GM23338 (cell line): Measurements from ENCODE around the gene VPS41. TPM values are rescaled to one million over a fixed set of nuclear protein-coding genes. Genes with fewer than 3 reads are reported as not detected.

Experiments used
- ATAC-seq: fragments of 200-7000 bp; cut with Tn5 transposase; 3 replicates; pipeline ENCODE4 v1.9.1; 2020
- DNase-seq: peaks from one replicate; pipeline ENCODE4 v3.0.0-alpha.2; 2015; ENCODE audit warnings: low spot score
- H2AFZ ChIP-seq: fragments of 200-600 bp; sonication (generic); 2 replicates; pipeline ENCODE4 v1.8.0; 2016; ENCODE audit warnings: antibody characterized with exemption, mild to moderate bottlenecking, moderate library complexity
- H3F3A ChIP-seq: fragments of 200-600 bp; sonication (generic); replicated peaks from 2 replicates; pipeline ENCODE4 v1.8.0; 2017; ENCODE audit warnings: antibody characterized with exemption, mixed run types, low read depth
- H3K27ac ChIP-seq: fragments of 200-600 bp; sonication (generic); 2 replicates; pipeline ENCODE4 v1.6.1; 2016; ENCODE audit warnings: low read depth
- H3K27me3 ChIP-seq: fragments of 200-600 bp; sonication (generic); 2 replicates; pipeline ENCODE4 v1.8.0; 2016; ENCODE audit warnings: mild to moderate bottlenecking, mixed run types, moderate library complexity; ENCODE audit not compliant: insufficient read depth
- H3K36me3 ChIP-seq: fragments of 200-600 bp; sonication (generic); 2 replicates; pipeline ENCODE4 v1.8.0; 2016; ENCODE audit warnings: mild to moderate bottlenecking; ENCODE audit not compliant: insufficient read depth
- H3K4me1 ChIP-seq: fragments of 200-600 bp; sonication (generic); 2 replicates; pipeline ENCODE4 v1.8.0; 2016; ENCODE audit warnings: mild to moderate bottlenecking, moderate library complexity; ENCODE audit not compliant: insufficient read depth
- H3K4me2 ChIP-seq: fragments of 200-600 bp; sonication (generic); 2 replicates; pipeline ENCODE4 v1.7.1; 2017; ENCODE audit warnings: mixed run types
- H3K4me3 ChIP-seq: fragments of 200-600 bp; sonication (generic); 2 replicates; pipeline ENCODE4 v1.6.1; 2016; ENCODE audit warnings: mixed run types
- H3K79me2 ChIP-seq: fragments of 200-600 bp; sonication (generic); replicated peaks from 2 replicates; pipeline ENCODE4 v1.8.0; 2017; ENCODE audit warnings: mild to moderate bottlenecking; ENCODE audit not compliant: insufficient read depth
- H3K9me2 ChIP-seq: fragments of 200-600 bp; sonication (generic); 2 replicates; pipeline ENCODE4 v1.8.0; 2017; ENCODE audit not compliant: insufficient read depth
- H4K20me1 ChIP-seq: fragments of 200-600 bp; sonication (generic); replicated peaks from 2 replicates; pipeline ENCODE4 v1.8.0; 2017; ENCODE audit warnings: mild to moderate bottlenecking; ENCODE audit not compliant: insufficient read depth
- H3K27ac Mint-ChIP-seq: 2 replicates; pipeline ENCODE4 v1.8.0; 2020; ENCODE audit warnings: inconsistent platforms, mild to moderate bottlenecking, moderate library complexity, mixed read lengths
- H3K27me3 Mint-ChIP-seq: 3 replicates; pipeline ENCODE4 v1.8.0; 2022; ENCODE audit warnings: low read depth, mild to moderate bottlenecking, moderate library complexity, mixed read lengths, inconsistent platforms; ENCODE audit not compliant: insufficient read depth, poor library complexity
- H3K36me3 Mint-ChIP-seq: 3 replicates; pipeline ENCODE4 v1.8.0; 2021; ENCODE audit warnings: low read depth, mild to moderate bottlenecking, inconsistent platforms, moderate library complexity, mixed read lengths
- H3K4me1 Mint-ChIP-seq: 3 replicates; pipeline ENCODE4 v1.8.0; 2020; ENCODE audit warnings: mild to moderate bottlenecking, inconsistent platforms, mixed read lengths
- H3K4me3 Mint-ChIP-seq: 3 replicates; pipeline ENCODE4 v1.8.0; 2021; ENCODE audit warnings: moderate library complexity, mild to moderate bottlenecking, inconsistent platforms, mixed read lengths
- H3K9me3 Mint-ChIP-seq: 3 replicates; pipeline ENCODE4 v1.8.0; 2020; ENCODE audit warnings: moderate library complexity, mild to moderate bottlenecking, inconsistent platforms, mixed read lengths
- CREB1 ChIP-seq: fragments of 250-450 bp; sonication (Bioruptor Pico); IDR thresholded peaks from 2 replicates; pipeline ENCODE4 v1.5.0; 2020; ENCODE audit warnings: low read depth, mild to moderate bottlenecking, moderate library complexity
- EZH2 ChIP-seq: fragments of 200-600 bp; sonication (generic); IDR thresholded peaks from one replicate; pipeline ENCODE4 v1.8.0; 2017; ENCODE audit warnings: antibody characterized with exemption, mild to moderate bottlenecking, low read depth; ENCODE audit not compliant: unreplicated experiment
- EZH2phosphoT487 ChIP-seq: fragments of 200-600 bp; sonication (generic); IDR thresholded peaks from one replicate; pipeline ENCODE4 v1.8.1; 2018; ENCODE audit warnings: antibody characterized with exemption; ENCODE audit not compliant: unreplicated experiment
- JUNB ChIP-seq: IDR thresholded peaks from one replicate; pipeline ENCODE4 v1.6.1; 2016; ENCODE audit warnings: antibody characterized with exemption; ENCODE audit not compliant: unreplicated experiment
- NANOG ChIP-seq: IDR thresholded peaks from 2 replicates; pipeline ENCODE4 v1.6.1; 2016; ENCODE audit warnings: antibody characterized with exemption, borderline replicate concordance
- POLR2AphosphoS5 ChIP-seq: IDR thresholded peaks from 2 replicates; pipeline ENCODE4 v1.6.1; 2016; ENCODE audit warnings: antibody characterized with exemption, low read depth
- STAT1 ChIP-seq: IDR thresholded peaks from one replicate; pipeline ENCODE4 v1.6.1; 2016; ENCODE audit warnings: antibody characterized with exemption; ENCODE audit not compliant: unreplicated experiment
- ZNF114 ChIP-seq: fragments of 250-450 bp; sonication (Bioruptor Pico); IDR thresholded peaks from 2 replicates; pipeline ENCODE4 v1.5.0; 2020; ENCODE audit warnings: mild to moderate bottlenecking, moderate library complexity
- ZNF331 ChIP-seq: fragments of 250-450 bp; sonication (Bioruptor Pico); IDR thresholded peaks from 2 replicates; pipeline ENCODE4 v1.5.0; 2020; ENCODE audit warnings: low read depth, mild to moderate bottlenecking, moderate library complexity
- polyA plus RNA-seq: library from polyadenylated mRNA; unstranded; fragments of >200 nt; fragmentation: Nextera tagmentation; extraction: Ambion mirVana; gene quantifications from 2 replicates; pipeline ENCODE4 v1.2.1, GENCODE V29; 2016
- total RNA-seq: library from RNA; depleted of rRNA; stranded (reverse); fragments of >200 nt; shearing (Covaris generic); gene quantifications from 2 replicates; pipeline ENCODE4 v1.2.3, GENCODE V29; 2014
- TF ChIP-seq, protein P1 (sequence below): IDR thresholded peaks from 2 replicates; pipeline ENCODE4 v1.6.1; 2016; ENCODE audit warnings: antibody characterized with exemption
- TF ChIP-seq, protein P2 (sequence below): IDR thresholded peaks from one replicate; pipeline ENCODE4 v1.6.1; 2018; ENCODE audit warnings: antibody characterized with exemption; ENCODE audit not compliant: unreplicated experiment
- TF ChIP-seq, protein P3 (sequence below): fragments of 250-450 bp; sonication (Bioruptor Pico); IDR thresholded peaks from 2 replicates; pipeline ENCODE4 v1.5.0; 2020; ENCODE audit warnings: mild to moderate bottlenecking, moderate library complexity
- TF ChIP-seq, protein P4 (sequence below), 2 experiments: fragments of 200-600 bp in 1 of 2; sonication (generic) in 1 of 2; conservative IDR thresholded peaks; 2 replicates each; pipeline versions ENCODE4 v1.5.1 to v1.6.1; 2016 to 2017; ENCODE audit warnings: antibody characterized with exemption in 2 of 2, low read depth in 2 of 2, mild to moderate bottlenecking in 2 of 2, moderate library complexity in 1 of 2

VPS41 gene
- total and polyA plus RNA-seq, 2 experiments from 2014 or later, result 20.2 to 41.2 TPM

DNA sequence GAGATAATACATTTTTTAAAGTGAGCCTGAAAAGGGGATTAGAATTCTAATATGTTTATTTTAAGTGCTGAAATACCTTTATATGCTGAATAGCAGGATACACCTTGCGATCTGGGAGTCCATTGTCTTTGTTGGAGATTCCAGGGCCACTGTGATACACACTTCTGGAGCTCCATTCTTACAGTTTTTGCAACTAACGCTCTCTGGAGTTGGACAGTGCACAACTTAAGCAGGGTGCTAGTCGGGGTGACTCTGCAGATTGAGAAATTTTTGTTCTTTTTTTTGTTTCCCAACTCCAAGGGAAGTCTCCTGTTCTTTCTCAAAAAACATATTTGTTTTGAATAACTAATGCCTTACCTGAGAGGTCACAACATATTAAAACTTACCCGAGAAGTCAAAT, 45.0 kb upstream of the VPS41 start:
- ATAC-seq (no peak), DNase-seq (no peak)
- Histone ChIP-seq H3K36me3 (no peaks in the 10 kb centered on the region), H2AFZ (no peak overlapping the region), H3K27me3 (no peaks in the 10 kb centered on the region), H3K4me1 (no peaks in the 10 kb centered on the region), H4K20me1 (no peaks in the 10 kb centered on the region), H3K9me2 (no peaks in the 10 kb centered on the region), H3K27ac (no peak overlapping the region), H3K4me2 (no peak overlapping the region), H3K4me3 (no peak overlapping the region), H3F3A (no peaks in the 10 kb centered on the region), H3K79me2 (no peaks in the 10 kb centered on the region)
- Mint-ChIP-seq H3K4me3 (no peak overlapping the region), H3K4me1 (0 out of 3 replicates have a peak, but pooled peaks cover 2% of the 10 kb centered on the region), H3K27ac (no peak overlapping the region), H3K27me3 (peaks cover 4% of the 10 kb centered on the region), H3K9me3 (no peaks in the 10 kb centered on the region), H3K36me3 (no peaks in the 10 kb centered on the region)
- TF ChIP-seq EZH2phosphoT487 (no peak), JUNB (no peak), EZH2 (no peak), STAT1 (no peak), POLR2AphosphoS5 (no peak), CREB1 (no peak), ZNF331 (no peak), ZNF114 (CRISPR knock-in tag) (no peak), NANOG (no peak)
- TF ChIP-seq, protein P1, sequence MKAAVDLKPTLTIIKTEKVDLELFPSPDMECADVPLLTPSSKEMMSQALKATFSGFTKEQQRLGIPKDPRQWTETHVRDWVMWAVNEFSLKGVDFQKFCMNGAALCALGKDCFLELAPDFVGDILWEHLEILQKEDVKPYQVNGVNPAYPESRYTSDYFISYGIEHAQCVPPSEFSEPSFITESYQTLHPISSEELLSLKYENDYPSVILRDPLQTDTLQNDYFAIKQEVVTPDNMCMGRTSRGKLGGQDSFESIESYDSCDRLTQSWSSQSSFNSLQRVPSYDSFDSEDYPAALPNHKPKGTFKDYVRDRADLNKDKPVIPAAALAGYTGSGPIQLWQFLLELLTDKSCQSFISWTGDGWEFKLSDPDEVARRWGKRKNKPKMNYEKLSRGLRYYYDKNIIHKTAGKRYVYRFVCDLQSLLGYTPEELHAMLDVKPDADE, result no peak
- TF ChIP-seq, protein P2, sequence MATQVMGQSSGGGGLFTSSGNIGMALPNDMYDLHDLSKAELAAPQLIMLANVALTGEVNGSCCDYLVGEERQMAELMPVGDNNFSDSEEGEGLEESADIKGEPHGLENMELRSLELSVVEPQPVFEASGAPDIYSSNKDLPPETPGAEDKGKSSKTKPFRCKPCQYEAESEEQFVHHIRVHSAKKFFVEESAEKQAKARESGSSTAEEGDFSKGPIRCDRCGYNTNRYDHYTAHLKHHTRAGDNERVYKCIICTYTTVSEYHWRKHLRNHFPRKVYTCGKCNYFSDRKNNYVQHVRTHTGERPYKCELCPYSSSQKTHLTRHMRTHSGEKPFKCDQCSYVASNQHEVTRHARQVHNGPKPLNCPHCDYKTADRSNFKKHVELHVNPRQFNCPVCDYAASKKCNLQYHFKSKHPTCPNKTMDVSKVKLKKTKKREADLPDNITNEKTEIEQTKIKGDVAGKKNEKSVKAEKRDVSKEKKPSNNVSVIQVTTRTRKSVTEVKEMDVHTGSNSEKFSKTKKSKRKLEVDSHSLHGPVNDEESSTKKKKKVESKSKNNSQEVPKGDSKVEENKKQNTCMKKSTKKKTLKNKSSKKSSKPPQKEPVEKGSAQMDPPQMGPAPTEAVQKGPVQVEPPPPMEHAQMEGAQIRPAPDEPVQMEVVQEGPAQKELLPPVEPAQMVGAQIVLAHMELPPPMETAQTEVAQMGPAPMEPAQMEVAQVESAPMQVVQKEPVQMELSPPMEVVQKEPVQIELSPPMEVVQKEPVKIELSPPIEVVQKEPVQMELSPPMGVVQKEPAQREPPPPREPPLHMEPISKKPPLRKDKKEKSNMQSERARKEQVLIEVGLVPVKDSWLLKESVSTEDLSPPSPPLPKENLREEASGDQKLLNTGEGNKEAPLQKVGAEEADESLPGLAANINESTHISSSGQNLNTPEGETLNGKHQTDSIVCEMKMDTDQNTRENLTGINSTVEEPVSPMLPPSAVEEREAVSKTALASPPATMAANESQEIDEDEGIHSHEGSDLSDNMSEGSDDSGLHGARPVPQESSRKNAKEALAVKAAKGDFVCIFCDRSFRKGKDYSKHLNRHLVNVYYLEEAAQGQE, result no peak
- TF ChIP-seq, protein P3, sequence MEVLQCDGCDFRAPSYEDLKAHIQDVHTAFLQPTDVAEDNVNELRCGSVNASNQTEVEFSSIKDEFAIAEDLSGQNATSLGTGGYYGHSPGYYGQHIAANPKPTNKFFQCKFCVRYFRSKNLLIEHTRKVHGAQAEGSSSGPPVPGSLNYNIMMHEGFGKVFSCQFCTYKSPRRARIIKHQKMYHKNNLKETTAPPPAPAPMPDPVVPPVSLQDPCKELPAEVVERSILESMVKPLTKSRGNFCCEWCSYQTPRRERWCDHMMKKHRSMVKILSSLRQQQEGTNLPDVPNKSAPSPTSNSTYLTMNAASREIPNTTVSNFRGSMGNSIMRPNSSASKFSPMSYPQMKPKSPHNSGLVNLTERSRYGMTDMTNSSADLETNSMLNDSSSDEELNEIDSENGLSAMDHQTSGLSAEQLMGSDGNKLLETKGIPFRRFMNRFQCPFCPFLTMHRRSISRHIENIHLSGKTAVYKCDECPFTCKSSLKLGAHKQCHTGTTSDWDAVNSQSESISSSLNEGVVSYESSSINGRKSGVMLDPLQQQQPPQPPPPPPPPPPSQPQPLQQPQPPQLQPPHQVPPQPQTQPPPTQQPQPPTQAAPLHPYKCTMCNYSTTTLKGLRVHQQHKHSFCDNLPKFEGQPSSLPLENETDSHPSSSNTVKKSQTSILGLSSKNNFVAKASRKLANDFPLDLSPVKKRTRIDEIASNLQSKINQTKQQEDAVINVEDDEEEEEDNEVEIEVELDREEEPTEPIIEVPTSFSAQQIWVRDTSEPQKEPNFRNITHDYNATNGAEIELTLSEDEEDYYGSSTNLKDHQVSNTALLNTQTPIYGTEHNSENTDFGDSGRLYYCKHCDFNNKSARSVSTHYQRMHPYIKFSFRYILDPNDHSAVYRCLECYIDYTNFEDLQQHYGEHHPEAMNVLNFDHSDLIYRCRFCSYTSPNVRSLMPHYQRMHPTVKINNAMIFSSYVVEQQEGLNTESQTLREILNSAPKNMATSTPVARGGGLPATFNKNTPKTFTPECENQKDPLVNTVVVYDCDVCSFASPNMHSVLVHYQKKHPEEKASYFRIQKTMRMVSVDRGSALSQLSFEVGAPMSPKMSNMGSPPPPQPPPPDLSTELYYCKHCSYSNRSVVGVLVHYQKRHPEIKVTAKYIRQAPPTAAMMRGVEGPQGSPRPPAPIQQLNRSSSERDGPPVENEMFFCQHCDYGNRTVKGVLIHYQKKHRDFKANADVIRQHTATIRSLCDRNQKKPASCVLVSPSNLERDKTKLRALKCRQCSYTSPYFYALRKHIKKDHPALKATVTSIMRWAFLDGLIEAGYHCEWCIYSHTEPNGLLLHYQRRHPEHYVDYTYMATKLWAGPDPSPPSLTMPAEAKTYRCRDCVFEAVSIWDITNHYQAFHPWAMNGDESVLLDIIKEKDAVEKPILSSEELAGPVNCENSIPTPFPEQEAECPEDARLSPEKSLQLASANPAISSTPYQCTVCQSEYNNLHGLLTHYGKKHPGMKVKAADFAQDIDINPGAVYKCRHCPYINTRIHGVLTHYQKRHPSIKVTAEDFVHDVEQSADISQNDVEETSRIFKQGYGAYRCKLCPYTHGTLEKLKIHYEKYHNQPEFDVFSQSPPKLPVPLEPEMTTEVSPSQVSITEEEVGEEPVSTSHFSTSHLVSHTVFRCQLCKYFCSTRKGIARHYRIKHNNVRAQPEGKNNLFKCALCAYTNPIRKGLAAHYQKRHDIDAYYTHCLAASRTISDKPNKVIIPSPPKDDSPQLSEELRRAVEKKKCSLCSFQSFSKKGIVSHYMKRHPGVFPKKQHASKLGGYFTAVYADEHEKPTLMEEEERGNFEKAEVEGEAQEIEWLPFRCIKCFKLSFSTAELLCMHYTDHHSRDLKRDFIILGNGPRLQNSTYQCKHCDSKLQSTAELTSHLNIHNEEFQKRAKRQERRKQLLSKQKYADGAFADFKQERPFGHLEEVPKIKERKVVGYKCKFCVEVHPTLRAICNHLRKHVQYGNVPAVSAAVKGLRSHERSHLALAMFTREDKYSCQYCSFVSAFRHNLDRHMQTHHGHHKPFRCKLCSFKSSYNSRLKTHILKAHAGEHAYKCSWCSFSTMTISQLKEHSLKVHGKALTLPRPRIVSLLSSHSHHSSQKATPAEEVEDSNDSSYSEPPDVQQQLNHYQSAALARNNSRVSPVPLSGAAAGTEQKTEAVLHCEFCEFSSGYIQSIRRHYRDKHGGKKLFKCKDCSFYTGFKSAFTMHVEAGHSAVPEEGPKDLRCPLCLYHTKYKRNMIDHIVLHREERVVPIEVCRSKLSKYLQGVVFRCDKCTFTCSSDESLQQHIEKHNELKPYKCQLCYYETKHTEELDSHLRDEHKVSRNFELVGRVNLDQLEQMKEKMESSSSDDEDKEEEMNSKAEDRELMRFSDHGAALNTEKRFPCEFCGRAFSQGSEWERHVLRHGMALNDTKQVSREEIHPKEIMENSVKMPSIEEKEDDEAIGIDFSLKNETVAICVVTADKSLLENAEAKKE (CRISPR knock-in tag), result no peak
- TF ChIP-seq, protein P4, sequence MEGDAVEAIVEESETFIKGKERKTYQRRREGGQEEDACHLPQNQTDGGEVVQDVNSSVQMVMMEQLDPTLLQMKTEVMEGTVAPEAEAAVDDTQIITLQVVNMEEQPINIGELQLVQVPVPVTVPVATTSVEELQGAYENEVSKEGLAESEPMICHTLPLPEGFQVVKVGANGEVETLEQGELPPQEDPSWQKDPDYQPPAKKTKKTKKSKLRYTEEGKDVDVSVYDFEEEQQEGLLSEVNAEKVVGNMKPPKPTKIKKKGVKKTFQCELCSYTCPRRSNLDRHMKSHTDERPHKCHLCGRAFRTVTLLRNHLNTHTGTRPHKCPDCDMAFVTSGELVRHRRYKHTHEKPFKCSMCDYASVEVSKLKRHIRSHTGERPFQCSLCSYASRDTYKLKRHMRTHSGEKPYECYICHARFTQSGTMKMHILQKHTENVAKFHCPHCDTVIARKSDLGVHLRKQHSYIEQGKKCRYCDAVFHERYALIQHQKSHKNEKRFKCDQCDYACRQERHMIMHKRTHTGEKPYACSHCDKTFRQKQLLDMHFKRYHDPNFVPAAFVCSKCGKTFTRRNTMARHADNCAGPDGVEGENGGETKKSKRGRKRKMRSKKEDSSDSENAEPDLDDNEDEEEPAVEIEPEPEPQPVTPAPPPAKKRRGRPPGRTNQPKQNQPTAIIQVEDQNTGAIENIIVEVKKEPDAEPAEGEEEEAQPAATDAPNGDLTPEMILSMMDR (conservative IDR thresholded peaks at IDR 0.05; ENCODE audit: low read depth in 2 of 2), result no peak
